Measurements from ENCODE around the gene ARRB1.

ARRB1 gene

DNA sequence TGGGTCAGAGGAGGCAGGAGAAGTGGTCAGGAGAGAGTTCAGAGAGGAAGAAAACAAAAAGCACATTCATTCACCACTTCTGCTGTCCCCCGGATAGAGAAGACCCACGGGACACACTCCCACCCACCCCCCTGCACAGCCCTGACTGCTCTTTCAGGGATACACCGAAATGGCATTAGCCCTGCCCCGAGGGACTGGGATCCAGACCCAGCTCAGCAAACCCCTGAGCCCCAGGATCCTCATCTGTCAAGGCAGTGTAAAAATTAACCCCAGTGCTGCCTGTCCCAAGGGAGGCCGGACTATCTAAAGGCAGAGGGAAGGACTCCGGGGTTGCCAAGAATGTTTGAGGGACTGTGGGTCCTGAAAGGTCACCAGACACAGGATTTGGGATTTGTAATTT, 79.7 kb downstream of the ARRB1 start:
- no peak for DNase-seq

DNA sequence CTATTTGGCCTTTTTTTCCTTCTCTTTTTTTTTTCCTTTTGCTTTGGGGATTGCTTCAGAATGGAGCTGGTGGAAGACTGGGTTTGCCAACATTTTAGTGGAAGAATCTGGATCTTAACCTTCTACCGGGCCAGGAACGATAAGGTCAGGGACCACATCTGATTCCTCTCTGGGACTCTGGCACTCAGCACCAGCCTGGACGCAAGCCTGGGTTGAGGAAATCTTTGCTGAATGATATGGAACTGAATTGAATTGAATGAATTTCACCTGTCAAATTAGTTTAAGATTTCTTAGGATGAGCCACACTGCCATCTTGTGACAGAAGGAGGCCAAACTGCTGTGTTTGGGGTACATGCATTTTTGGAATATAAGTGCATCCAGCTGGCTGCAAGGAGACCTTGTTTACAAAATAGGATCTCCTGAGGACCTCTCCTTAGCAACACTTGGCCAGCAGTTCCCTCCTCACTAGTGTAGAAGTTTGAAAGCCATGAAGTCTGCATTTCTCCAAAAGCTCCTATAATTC, 80.5 kb downstream of the ARRB1 start:
- no peak for DNase-seq

GRCh38 chr11:75269896-75270295, 81.6 kb downstream of the ARRB1 start:
- no peak for DNase-seq

DNA sequence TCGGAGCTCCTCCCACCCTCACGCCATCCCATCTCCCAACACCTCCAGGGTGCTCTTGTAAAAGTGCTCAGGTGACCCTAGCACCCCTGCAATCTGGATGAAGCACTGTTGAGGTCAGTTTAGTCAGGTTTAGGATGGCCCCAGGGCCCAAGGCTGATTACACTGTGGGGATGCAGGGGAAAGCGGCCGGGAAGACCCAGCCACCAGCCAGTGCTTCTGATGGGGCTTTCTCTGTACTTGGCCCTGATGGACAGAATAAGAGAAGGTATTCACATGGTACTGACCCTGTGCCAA, 82.1 kb downstream of the ARRB1 start:
- DNase-seq, result no peak

- DNase-seq, result no peak
Measured at GRCh38 chr11:75268626-75269366, 82.7 kb downstream of the ARRB1 start.

GRCh38 chr11:75267171-75267970, 84.1 kb downstream of the ARRB1 start:
- no peak for DNase-seq

- DNase-seq, result no peak
Measured at GRCh38 chr11:75265851-75266531, 85.5 kb downstream of the ARRB1 start.

GRCh38 chr11:75264971-75265370, 86.5 kb downstream of the ARRB1 start:
- no peak for DNase-seq

DNA sequence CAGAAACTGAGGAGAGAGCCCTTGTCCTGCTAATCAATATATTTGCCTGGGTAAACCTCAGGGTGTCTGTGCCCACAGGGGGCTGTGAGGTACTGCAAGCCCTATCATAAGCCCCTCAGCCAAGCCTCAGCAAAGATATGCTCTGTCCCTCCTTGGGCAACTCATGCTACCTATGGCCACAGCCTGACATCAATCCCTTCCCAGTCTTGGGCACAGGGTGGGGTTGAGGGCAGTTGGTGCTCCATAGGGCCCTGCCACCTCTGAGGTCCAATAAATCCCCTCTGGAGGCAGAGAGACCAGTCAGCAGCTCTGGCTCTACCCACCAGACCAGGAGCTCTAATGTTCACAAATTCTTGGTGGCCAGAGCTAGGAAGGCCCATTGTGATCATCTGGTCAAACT, 87.1 kb downstream of the ARRB1 start:
- DNase-seq, result no peak

- DNase-seq, result no peak
Measured at GRCh38 chr11:75263944-75264349, 87.5 kb downstream of the ARRB1 start.

DNA sequence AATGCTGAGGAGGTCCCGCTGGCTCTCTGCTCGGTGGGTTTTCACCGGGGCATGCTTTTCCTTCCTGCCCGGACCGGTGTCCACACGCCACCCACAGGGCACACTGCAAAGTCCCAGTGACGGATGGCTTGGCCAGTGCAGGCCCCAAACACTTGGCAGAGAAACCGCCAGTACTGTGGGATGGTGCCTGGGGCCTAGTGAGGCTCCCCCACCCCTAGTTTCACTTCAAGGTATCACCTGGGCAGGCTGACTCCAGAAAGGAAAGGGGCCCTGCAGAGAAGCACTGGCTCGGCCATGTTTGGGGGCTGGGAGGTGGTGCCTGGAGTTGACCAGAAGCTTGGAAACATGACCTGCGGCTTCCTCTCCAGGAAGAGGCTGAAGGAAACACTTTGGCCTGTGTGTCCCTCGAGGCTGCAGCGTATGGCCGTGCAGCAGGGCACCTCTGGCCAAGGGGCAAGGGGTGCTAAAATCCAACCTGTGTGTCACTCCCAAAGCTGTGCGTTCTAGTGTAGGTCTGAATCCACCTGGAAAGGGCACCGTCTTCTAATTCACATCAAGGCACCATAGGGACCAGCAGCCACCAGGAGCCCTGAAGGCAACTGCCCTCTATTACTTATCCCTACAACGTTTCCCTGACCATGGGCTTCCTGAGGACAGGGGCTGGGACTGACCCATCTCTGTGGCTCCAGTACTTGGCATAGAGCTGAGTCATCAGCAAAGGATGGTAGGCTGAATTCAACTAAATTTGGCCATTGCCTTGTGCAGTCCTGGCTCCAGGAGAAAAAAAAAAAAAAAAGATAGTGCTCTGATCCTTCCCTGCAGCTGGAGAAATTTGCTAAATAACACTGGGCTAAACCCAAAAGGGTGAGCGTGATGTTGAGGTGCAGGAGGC, 88.3 kb downstream of the ARRB1 start:
- no peak for DNase-seq

DNA sequence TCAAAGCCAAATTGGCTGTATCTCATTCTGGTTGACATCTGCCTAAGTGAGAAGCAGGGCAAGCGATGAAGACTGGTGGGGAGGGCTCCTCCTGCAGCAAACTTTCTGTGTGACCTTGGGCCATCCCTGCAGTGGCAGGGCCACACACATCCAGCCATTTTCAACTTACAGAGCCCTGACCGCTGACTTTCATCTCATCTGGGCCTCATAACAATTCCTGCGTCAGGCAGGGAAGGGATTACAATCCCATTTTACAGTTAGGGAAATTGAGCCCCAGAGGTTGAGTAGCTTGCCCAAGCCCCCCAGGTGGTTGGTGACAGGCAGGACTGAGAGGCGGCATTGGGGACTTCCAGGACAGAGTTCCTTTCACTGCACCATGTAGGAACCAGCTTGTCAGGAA, 89.0 kb downstream of the ARRB1 start:
- DNase-seq, result no peak

DNA sequence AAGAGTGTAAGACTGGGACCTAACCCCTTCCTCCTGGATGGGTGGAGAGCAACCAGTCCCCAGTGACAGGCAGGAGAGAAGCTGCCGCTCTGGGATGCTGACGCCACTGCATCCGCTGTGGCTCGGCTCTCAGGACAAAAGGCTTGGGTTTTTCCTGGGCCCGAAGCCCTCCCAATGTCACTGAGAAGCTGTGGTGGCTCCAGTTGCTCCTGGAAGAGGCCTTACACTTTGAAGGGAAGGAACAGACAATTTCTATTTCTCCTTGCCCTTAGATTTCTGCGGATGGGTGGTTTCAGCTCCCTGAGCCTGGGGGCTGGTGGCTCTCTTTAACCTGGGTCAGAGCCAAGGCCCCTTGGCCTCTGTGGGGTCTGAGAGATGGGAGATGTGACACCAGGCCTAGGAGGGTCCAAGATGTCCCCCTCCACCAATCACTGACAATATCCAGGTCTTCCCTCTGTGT, 89.5 kb downstream of the ARRB1 start:
- no peak for DNase-seq

DNA sequence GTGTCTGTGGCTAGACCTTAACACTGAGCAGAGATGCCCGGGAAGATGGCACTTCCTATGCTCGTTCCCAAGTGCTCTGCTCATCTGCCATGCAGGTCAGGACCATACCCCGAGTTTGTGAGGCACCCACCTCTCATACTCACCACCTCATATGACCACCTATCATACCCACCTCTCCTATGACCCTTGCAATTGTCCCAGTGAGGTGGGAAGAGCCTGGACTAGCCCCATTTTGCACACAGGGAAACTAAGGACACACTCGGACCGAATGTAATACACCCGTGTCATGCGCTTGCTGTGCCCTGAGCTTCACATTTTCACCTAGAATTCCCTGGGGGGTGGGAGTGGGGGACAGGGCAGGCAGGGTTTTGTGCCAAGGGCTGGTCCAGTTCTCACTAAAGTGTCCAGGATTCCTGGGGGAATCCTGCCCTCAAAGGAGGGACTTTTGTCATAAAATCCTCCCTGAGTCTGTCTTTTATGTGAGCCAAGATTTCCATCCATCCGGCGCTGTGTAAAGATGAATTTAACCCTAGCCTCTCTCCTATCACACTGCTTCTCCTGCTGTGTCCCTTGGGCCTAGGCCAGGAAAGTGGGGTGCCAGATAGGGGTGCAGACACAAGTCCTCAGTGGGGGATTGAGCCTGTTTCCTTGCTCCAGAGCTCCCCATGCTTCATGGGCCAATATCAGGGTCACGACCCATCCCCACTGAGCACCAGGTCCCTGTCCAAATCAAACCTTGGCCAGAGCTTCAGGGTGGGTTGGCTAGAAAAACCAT, 90.9 kb downstream of the ARRB1 start:
- no peak for DNase-seq

- DNase-seq, result no peak
Measured at GRCh38 chr11:75254326-75254725, 97.1 kb downstream of the ARRB1 start.

- DNase-seq, result no peak
Measured at GRCh38 chr11:75249704-75250103, 101.8 kb downstream of the ARRB1 start.

DNA sequence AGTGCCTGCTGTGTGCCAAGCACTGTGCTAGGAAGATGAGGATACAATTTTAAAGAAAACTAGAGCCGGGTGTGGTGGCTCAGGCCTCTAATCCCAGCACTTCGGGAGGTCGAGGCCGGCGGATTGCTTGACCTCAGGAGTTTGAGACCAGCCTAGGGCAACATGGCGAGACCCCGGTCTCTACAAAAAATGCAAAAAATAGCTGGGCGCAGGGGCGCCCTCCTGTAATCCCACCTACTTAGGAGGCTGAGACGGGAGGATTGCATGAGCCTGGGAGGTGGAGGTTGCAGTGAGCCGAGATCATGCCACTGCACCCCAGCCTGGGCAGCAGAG, 102.6 kb downstream of the ARRB1 start:
- no peak for DNase-seq

- DNase-seq, result no peak
Measured at GRCh38 chr11:75246671-75247350, 104.7 kb downstream of the ARRB1 start.

- DNase-seq, result no peak
Measured at GRCh38 chr11:75246006-75246670, 105.3 kb downstream of the ARRB1 start.

DNA sequence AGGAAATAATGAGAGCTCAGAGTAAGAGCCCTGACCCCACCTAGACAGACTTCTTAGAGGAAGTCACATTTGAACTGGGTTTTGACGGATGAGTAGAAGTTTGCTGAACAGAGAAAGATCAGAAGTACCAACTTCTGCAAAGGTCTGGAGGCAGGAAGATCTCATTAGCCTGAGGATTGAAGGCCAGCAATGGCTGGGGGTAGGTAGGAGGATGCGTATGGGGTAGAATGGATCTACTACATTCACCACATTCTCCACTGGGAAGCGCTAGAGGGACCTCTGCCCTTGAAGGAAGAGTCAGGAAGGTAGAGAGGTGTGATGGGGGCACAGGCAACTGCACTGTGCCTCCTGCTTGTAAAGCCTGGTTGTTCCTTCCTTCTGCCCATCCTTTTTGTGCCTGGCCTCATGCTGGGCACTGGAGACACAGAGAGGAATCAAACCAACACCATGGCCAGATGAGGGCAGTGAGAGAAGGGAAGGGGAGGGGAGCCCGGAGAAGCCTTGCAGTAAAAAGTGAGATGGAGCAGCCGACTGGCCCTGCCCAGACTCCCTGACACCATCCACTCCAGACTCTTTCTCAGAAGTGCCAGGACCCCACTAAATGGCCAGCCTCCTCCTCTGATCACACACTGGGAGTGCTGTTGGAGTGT, 106.0 kb downstream of the ARRB1 start:
- DNase-seq, result no peak

Measured in activated CD4-positive, alpha-beta T cell treated with anti-CD3 and anti-CD28 coated beads for 48 hours (primary cell).